Measurements from ENCODE around the gene ERCC4. TPM values are rescaled to one million over a fixed set of nuclear protein-coding genes. Genes with fewer than 3 reads are reported as not detected.

Gene ERCC4
- total and polyA plus RNA-seq, 2 donors (not counting 1 experiment from before 2014, with no cell fraction given), result 5.9 to 10.6 TPM

- Histone ChIP-seq H3K79me2 (ENCODE audit: control insufficient read depth, insufficient read depth, low read length) (no peaks in the 10 kb centered on the region), H3K27ac (ENCODE audit: insufficient read depth, low read length) (no peak overlapping the region), H4K20me1 (ENCODE audit: control insufficient read depth, extremely low read depth, insufficient read depth, low read length) (no peaks in the 10 kb centered on the region), H3K4me2 (ENCODE audit: extremely low read depth, insufficient read depth, low read length) (no peak overlapping the region), H3K9ac (ENCODE audit: insufficient read depth, low read length) (no peak overlapping the region), H3K36me3 (ENCODE audit: control insufficient read depth, insufficient read depth, low read length) (no peaks in the 10 kb centered on the region), H3K27me3 (ENCODE audit: control insufficient read depth, insufficient read depth, low read length) (no peaks in the 10 kb centered on the region), H3K9me3 (ENCODE audit: control insufficient read depth, insufficient read depth, low read depth, low read length) (no peaks in the 10 kb centered on the region), H2AFZ (ENCODE audit: low read length) (no peak overlapping the region), H3K4me1 (ENCODE audit: control insufficient read depth, extremely low read depth, insufficient read depth, low read length) (peaks cover 3% of the 10 kb centered on the region), H3K4me3 (replicated peaks in 1 of 4; ENCODE audit: control extremely low read depth in 1 of 4, insufficient read depth in 1 of 4, low read depth in 3 of 4, low read length in 4 of 4) (no peak overlapping the region)
- no peak for DNase-seq (ENCODE audit: low read depth in 2 of 2)
- TF ChIP-seq, protein P1, sequence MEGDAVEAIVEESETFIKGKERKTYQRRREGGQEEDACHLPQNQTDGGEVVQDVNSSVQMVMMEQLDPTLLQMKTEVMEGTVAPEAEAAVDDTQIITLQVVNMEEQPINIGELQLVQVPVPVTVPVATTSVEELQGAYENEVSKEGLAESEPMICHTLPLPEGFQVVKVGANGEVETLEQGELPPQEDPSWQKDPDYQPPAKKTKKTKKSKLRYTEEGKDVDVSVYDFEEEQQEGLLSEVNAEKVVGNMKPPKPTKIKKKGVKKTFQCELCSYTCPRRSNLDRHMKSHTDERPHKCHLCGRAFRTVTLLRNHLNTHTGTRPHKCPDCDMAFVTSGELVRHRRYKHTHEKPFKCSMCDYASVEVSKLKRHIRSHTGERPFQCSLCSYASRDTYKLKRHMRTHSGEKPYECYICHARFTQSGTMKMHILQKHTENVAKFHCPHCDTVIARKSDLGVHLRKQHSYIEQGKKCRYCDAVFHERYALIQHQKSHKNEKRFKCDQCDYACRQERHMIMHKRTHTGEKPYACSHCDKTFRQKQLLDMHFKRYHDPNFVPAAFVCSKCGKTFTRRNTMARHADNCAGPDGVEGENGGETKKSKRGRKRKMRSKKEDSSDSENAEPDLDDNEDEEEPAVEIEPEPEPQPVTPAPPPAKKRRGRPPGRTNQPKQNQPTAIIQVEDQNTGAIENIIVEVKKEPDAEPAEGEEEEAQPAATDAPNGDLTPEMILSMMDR (conservative IDR thresholded peaks at IDR 0.05 in 1 of 2, IDR thresholded peaks at IDR 0.05 in 1 of 2; ENCODE audit: low read depth in 1 of 2, low read length in 2 of 2), result no peak
- TF ChIP-seq EZH2 (IDR thresholded peaks at IDR 0.05; ENCODE audit: low read length, missing control alignments), result no peak
These were observed 17.5 kb downstream of the ERCC4 start for GRCh38 chr16:13937411-13937810.

DNA sequence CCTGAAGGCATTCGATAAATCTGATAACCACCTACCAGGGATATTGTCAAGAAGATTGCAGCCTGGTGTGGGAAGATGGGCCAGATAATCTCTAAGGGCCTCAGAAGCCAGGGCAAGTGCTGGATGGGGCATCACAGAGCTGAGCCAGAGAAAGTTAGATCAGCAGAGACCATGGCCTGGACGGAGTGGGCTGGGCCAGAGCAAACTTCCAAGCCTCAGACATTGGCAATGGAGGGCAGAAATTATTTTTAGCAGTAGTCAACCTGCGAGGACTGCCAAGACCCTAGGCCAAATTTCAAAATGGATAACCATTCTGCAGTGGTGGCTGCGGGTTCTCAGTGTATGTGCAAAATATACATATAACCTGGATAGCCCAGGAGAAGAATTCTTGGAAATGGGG, 18.5 kb downstream of the ERCC4 start:
- Histone ChIP-seq H3K4me3 (replicated peaks in 1 of 4; ENCODE audit: control extremely low read depth in 1 of 4, insufficient read depth in 1 of 4, low read depth in 3 of 4, low read length in 4 of 4) (no peak overlapping the region), H2AFZ (ENCODE audit: low read length) (no peak overlapping the region), H3K9me3 (ENCODE audit: control insufficient read depth, insufficient read depth, low read depth, low read length) (no peaks in the 10 kb centered on the region), H3K27ac (ENCODE audit: insufficient read depth, low read length) (no peak overlapping the region), H3K9ac (ENCODE audit: insufficient read depth, low read length) (no peak overlapping the region), H3K4me2 (ENCODE audit: extremely low read depth, insufficient read depth, low read length) (no peak overlapping the region), H3K36me3 (ENCODE audit: control insufficient read depth, insufficient read depth, low read length) (no peaks in the 10 kb centered on the region), H4K20me1 (ENCODE audit: control insufficient read depth, extremely low read depth, insufficient read depth, low read length) (no peaks in the 10 kb centered on the region), H3K79me2 (ENCODE audit: control insufficient read depth, insufficient read depth, low read length) (no peaks in the 10 kb centered on the region), H3K27me3 (ENCODE audit: control insufficient read depth, insufficient read depth, low read length) (no peaks in the 10 kb centered on the region), H3K4me1 (ENCODE audit: control insufficient read depth, extremely low read depth, insufficient read depth, low read length) (peaks cover 3% of the 10 kb centered on the region)
- no peak for DNase-seq (ENCODE audit: low read depth in 2 of 2)
- TF ChIP-seq EZH2 (IDR thresholded peaks at IDR 0.05; ENCODE audit: low read length, missing control alignments), result no peak
- TF ChIP-seq, protein P1 (conservative IDR thresholded peaks at IDR 0.05 in 1 of 2, IDR thresholded peaks at IDR 0.05 in 1 of 2; ENCODE audit: low read depth in 1 of 2, low read length in 2 of 2), result no peak

DNA sequence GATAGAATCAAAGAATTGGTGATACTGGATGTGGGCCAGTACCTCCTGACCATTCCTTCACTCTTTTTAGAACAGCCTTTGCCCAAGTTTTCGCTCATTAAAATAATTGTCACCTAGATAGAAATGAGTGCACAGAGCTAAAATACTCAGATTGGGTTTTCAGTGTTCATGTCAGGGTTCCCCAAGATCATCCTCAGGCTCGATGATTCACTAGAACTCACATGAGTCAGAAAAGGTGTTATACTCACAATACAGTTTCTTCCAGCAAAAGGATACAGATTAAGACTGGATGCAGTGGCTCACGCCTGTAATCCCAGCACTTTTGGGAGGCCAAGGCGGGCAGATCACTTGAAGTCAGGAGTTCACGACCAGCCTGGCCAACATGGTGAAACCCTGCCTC, 19.9 kb downstream of the ERCC4 start:
- peaks cover 4% of the 10 kb centered on the region for H3K4me1 ChIP-seq (ENCODE audit: control insufficient read depth, extremely low read depth, insufficient read depth, low read length)
- no peak for DNase-seq (ENCODE audit: low read depth in 2 of 2)

More for the DNA sequence above, 19.9 kb downstream of the ERCC4 start:
- H3K27me3 ChIP-seq (ENCODE audit: control insufficient read depth, insufficient read depth, low read length), result no peaks in the 10 kb centered on the region
- H3K27ac ChIP-seq (ENCODE audit: insufficient read depth, low read length), result no peak overlapping the region
- H3K79me2 ChIP-seq (ENCODE audit: control insufficient read depth, insufficient read depth, low read length), result no peaks in the 10 kb centered on the region
- no peak overlapping the region for H2AFZ ChIP-seq (ENCODE audit: low read length)
- H3K36me3 ChIP-seq (ENCODE audit: control insufficient read depth, insufficient read depth, low read length), result no peaks in the 10 kb centered on the region
- H3K9ac ChIP-seq (ENCODE audit: insufficient read depth, low read length), result no peak overlapping the region
- no peak overlapping the region for H3K4me3 ChIP-seq (replicated peaks in 1 of 4; ENCODE audit: control extremely low read depth in 1 of 4, insufficient read depth in 1 of 4, low read depth in 3 of 4, low read length in 4 of 4)
- TF ChIP-seq, protein P1 (conservative IDR thresholded peaks at IDR 0.05 in 1 of 2, IDR thresholded peaks at IDR 0.05 in 1 of 2; ENCODE audit: low read depth in 1 of 2, low read length in 2 of 2), result no peak
- no peaks in the 10 kb centered on the region for H3K9me3 ChIP-seq (ENCODE audit: control insufficient read depth, insufficient read depth, low read depth, low read length)
- H3K4me2 ChIP-seq (ENCODE audit: extremely low read depth, insufficient read depth, low read length), result no peak overlapping the region
- H4K20me1 ChIP-seq (ENCODE audit: control insufficient read depth, extremely low read depth, insufficient read depth, low read length), result no peaks in the 10 kb centered on the region
